GM19023 (cell line): ENCODE data around the gene B3GNT8.
"Not testable (repeated sequence)": the region's sequence is repeated elsewhere in the genome, so short reads cannot be mapped to it uniquely, and the experiment has no call there.

Experiments
- ATAC-seq: cut with Tn5 transposase; IDR thresholded peaks from one replicate; pipeline ENCODE4 v1.9.1; 2021; ENCODE audit warnings: mild to moderate bottlenecking, moderate library complexity; ENCODE audit not compliant: unreplicated experiment

The B3GNT8 gene

DNA sequence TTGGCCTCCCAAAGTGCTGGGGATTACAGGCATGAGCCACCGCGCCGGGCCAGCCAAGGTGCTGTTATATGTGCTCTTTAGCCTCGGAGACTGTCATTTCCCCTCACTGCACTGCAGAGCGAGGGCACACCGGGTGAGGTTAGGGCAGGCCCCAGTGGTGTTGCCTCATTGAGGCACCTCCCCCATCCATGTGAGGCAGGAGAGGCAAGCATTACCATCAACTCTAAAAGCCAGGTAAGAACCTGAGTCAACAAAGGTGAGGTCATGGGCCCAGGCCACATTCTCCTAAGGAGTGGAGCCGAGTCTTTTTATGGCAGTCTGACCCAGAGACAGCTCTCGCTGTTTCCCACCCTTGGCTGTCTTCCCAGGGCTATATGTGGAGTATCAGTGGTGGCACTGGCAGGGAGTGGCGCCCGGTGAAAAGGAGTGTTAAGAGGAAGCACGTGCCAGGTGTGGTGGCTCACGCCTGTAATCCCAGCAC lies 10.9 kb downstream of the B3GNT8 start:
- no peak for ATAC-seq

DNA sequence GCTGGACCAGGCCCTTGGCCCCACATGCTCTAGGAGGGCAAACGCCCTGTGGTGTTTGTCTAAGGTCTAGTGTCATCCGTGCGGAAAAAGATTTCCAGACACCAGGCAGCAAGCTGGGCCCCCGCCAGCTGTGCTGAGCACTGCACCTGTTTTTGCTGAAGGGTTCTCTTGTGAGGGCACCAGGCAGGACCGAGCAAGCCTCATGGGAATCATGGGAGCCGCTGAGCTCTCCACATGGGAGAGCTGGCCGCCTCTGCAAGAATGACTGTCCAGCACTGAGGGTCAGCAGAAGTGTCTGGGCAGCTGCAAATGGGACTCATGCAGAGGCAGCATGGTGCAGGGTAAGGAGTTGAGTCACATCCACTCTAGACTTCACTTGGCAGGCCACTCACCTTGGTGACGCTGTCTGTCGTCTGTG lies 12.0 kb downstream of the B3GNT8 start:
- no peak for ATAC-seq

DNA sequence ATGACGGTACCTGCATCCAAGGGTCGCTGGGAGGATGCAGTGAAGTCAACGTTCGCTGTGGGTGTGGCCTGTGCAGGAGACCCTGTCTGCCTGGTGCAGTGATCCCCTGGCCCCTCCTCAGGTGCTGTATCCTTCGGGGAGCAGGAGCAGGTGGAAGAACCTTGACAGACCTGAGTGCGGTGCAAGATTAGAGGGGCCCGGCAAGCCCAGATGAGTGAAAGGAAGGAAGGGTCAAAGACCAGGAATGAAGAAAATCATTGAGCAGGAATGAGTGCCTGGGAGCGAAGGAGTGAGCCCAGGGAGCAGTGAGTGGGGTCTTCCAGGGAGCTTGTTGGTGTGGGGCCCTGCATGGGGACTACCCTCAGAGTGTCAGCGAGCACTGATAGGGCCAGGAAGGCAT lies 12.7 kb downstream of the B3GNT8 start:
- ATAC-seq = no peak

DNA sequence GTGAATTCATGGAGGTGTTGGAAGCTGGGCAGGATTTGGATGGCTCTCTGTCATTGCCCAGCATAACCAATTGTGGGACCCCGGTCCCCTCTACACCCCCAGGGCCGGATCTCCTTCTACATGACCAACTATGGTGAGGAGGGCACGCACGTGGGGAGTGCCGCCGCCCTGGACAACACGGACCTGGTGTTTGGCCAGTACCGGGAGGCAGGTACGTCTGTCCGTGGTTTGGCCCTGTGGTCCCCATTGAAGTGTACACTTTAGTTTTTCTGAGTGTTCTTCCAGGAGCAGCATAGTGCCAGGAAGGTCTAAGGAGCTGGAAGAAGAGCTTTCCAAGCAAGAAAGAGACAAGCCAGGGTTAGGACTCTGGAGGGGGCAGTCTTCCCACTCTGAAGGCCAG lies 13.2 kb downstream of the B3GNT8 start:
- no peak for ATAC-seq

DNA sequence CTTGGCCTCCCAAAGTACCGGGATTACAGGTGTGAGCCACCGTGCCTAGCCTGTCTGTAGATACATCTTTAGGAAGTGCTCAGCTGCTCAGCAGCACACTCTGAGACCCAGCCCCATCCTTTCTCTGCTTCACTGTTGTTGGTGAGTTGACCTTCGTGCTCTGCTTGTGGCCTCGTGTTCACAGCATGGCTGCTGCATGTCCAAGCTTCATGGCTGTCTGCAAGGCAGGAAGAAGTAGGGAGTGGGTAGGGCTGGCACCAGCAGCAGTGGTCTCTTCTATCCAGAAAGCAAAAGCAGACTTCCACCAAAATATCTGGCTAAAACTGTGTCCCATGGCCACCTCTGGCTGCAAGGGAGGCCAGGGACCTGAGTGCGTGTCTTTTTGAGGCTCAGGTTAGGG lies 14.2 kb downstream of the B3GNT8 start:
- no peak for ATAC-seq

DNA sequence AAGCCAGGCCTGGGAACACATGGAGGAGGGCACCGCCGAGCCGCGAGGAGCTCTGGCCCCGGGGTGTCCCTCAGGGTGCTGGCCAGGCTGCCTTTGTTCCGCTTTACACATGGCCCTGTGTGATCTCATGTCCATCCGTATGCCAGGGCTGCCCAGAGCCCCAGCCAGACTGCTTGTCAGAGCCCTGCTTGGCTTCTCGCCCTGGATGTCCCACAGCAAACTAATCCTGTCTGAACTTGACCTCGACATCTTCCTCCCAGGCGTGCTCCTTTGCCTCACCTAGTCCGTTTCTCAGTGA lies 15.3 kb downstream of the B3GNT8 start:
- no peak for ATAC-seq

DNA sequence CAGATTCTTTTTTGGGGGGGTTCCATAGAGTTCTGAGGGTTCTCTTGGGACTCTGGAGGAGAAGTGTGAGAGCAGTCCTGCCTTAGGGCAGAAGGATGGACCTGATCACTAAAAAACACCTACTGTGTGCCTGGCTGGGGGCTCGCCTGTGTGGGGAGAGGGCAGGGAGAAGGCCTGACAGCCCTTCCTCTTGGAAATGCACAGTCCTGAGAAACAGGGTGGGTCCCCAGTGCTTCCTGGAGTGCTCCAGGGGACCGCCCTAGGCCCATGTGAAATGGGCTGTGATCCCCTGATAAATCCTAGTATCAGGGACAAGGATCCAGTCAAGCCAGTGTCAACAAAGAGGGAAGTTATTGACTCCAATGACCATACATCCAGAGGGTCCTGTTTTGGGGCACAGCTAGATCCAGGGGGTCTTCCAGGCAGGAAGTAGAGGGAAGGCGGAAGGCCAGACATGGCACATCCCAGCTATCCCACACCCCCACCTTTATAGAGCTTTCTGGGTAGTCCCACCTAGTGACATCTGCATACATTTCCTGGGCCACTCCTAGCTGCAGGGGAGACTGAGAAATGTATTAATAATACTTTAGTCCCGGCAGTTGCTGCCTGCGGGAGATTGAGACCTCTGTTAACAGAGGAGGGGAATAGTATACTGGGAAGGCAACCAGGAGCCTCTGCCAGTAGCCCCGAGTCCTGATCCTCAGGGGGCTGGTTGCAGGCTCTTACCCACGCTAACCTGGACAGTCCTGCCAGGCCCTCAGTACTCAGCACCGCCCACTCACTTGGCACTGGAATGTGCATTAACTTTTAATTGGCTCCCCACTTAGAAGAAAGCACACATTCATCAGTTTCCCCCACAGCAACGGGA lies 15.8 kb downstream of the B3GNT8 start:
- ATAC-seq = no peak

DNA sequence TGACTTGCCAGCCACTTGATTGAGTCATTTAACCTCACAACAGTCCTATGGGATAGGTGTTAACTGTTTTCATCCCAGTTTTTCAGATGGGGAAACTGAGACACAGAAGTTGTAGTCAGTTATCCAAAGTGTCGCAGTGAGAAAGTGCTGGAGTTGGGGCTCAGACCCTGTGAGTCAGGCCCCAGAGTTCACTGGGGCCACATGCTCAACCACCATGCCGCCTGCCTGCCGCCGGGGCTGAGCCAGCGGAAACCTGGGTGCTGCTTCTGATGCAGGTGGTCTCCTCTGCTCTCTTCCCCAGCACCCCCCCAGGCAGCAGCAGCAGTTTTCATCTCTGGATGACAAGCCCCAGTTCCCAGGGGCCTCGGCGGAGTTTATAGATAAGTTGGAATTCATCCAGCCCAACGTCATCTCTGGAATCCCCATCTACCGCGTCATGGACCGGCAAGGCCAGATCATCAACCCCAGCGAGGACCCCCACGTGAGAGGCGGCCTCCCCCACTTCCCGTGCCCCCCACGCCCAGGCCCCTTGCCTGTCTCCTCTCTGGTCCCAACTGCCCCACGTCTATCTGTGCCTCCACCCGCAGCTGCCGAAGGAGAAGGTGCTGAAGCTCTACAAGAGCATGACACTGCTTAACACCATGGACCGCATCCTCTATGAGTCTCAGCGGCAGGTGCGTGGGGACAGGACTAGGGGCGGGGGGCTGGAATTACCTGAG lies 16.7 kb downstream of the B3GNT8 start:
- no peak for ATAC-seq

DNA sequence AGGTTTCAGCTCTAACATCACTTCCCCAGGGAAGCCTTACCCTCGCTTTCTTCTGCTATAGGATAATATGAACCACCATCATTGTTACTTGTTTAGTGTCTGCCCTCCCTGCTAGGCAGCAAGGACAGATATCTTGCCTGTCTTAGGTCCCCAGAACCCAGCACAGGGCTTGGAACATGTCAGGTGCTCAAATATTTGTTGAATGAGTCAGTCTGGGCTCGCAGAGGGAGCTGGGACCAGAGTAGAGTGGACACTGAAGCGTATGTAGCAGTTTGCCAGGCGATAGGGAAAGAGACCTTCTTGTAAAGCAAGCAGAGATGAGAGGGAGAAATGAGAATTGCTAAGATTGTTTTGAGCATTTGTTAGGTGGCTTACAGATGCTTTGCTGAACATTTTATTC lies 17.9 kb downstream of the B3GNT8 start:
- no peak for ATAC-seq

DNA sequence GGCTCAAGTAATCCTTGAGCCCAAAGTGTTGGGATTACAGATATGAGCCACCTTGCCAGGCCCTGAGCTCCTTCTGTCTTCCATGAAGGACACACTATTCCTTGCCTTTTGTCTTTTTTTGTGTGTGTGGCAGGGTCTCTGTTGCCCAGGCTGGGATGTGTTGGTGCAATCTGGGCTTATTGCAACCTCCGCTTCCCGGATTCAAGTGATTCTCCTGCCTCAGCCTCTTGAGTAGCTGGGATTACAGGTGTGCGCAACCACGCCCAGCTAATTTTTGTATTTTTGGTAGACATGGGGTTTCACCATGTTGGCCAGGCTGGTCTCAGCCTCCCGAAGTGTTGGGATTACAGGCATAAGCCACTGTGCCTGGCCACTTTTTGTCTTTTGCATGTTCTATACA lies 18.3 kb downstream of the B3GNT8 start:
- not testable (repeated sequence) for ATAC-seq

DNA sequence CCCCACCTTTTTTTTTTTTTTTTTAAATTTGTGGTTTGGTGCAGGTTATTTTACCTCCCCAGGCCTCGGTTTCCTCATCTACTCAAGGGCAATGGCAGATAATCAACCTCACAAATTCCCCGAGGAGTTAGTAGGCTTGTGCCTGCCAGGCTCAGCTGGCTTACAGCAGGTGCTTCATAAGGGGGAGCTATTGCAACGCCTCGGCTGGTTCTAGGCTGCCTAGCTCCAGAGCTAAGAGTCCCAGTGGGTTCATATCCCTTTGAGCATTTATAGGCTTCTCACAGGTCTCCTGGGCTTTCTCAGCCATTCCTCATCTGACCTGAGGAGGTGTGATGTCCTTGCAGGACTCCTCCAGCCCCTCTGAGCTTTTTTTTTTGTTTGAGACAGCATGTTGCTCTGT lies 18.9 kb downstream of the B3GNT8 start:
- ATAC-seq = no peak

DNA sequence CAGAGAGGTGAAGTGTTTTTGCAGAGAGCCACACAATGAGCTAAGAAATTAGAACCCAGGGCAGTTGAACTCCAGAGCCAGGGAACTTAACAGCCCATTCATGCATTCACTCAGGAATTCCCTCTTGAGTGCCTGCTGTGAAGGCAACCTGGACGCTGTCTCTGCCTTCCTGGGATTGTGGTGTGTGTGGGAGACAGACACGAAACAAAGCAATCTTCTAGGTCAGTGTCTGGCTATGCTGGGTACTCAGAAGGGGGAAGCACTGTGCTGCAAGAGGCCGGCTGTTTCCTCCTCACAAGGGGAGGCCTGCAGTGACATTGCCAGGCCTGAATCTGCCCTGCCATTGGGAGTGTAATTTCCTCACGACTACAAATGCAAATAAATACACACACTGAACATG lies 19.9 kb downstream of the B3GNT8 start:
- ATAC-seq = no peak

DNA sequence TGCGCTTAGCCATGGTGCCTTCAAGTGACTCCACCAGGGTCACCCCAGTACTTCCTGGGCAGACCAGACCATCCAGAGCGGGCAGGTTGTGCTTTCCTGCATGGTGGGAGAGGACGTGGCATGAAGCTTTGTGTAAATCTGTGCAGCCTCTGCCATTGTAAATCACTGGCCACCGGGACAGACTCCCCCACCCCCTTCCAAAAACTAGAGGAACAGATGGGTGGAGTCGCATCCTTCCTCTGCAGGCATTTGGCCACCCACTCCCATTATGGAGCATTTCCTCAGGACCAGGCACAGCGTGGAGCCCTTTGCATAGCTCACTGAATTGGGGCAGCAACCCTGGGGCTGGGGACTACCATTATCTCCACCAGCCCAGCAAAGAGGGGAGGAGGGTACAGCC lies 21.4 kb downstream of the B3GNT8 start:
- no peak for ATAC-seq

DNA sequence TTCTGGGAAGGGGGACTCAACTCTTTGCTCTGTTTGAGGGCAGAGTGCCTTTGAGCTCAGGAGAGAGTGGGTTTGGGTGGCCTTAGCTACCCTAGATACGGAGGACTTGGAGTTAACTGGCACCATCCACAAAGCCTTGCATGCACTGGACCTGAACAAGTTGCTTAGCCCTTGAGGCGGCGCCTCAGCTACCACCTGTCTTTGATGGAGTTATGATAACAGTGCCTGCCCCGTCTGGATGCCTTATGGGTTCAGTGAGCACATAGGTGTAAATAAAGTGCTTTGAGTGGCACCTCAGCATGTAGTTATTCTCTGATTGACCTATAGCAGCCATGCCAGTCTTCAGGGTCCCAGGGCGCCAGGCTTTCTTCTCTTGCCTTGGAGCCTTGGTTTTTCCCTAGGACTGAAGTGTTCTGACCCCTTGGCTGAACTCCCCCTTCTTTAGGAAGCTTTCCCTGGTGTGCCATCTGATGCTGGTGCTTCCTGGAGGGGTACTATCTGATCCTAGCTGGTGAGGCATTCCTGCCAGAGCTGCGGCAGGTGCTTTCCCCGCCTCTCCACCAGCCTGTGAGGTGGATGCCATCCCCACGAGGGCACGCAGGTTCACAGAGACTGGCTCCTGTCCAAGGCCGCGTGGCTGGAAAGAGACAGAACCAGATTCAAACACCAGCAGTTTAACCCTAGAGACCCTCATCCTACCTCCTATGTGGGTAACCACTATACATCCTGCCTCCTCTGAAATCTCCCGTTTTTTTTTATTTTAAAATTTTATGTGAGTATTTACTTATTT lies 23.8 kb downstream of the B3GNT8 start:
- no peak for ATAC-seq

DNA sequence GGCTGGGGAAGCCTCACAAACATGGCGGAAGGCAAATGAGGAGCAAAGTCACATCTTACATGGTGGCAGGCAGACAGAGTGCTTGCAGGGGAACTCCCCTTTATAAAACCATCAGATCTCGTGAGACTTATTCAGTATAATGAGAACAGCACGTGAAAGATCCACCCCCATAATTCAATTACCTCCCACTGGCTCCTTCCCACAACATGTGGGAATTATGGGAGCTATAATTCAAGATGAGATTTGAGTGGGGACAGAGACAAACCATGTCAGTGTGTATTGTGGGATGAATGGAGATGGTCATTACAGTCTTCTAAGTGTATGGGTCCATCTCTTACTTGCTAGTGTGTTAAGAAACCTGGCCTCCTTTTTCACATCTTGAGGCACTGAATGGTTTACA lies 25.2 kb downstream of the B3GNT8 start:
- ATAC-seq = no peak

DNA sequence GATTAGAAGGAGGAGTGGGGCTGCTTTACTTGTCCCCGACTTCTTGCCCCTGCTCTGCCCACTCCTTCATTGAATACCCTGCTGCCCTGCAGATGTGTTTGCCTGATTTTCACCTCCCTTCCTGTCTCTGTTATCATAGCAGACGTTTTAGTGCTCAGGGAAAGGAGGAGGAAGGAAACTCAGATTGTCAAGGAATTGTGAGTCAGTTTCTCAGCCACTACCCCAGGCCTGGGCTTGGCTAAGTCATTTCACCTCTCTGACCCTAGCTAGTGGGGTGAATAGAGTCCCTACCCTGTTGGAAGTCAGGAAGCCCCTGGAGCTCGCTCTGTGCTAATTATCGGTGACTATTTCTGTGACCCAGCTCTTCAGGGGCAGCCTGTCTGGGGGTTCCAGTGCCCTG lies 25.7 kb downstream of the B3GNT8 start:
- no peak for ATAC-seq

DNA sequence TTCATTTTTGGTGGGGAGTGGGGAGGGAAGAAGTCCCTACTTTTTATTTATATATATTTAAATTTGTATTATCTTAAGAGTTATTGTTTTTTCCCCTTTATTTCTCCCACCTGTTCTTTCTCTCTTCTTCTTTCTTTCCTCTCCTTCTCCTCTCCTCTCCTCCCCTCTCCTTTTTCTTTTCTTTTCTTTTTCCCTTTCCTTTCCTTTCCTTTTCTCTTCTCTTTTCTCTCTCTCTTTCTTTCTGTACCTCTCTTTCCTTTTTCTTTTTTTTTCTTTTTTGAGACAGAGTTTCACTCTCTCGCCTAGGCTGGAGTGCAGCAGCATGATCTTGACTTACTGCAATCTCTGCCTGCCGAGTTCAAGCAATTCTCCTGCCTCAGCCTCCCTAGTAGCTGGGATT lies 27.6 kb downstream of the B3GNT8 start:
- ATAC-seq = no peak

DNA sequence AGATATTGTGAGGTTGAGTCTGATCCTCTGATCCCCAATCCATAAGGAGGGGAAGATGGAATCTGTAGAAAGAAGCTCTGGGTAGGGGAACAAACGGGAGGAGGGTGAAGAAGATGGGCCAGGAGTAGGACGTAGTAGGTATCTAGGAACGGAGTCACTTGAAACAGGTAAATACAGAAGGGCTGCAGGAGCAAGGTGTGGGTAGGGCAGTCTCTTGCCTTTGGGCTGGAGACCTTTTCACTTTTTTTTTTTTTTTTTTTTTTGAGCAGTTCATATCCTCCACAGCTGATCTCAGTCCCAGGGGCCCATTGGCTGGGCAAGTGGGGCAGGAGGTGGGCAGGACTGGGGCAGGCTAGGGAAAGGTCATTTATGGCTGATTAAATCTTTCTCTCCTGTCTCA lies 28.1 kb downstream of the B3GNT8 start:
- no peak for ATAC-seq

DNA sequence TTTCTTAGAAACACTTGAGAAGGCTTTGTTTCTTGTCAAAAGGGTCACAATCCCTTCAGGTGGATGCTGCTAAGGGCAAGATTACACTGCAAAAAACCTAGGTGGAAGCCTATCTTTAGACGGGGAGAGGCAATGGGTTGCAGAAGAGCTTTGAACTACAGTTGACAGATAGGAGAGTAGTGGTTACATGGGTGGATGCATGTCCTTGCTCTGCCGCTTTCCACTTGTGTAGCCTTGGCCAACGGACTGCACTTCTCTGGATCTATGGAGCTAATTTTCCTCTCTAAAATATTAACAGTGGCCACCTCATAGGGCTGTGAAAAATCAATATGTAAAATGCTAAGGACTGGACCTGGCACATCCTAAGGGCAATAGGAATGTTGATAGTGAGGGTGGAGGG lies 28.6 kb downstream of the B3GNT8 start:
- ATAC-seq = no peak

DNA sequence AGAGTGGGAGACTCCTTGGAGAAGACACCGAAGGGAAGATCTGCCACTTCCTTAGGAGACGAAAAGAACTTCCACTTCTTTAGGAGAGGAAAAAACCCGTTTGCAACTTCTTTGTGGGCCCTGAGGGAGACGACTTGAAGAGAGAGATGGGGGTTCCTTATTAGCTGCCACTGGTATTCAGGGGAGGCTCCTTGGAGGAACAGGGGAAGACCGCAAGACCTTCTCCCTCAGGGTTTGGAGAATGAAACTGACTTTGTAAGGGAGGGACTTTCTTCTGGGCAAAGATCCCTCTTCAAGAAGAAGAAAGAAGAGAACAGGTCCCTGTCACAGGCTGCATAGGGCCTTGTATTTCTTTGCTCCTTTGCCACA lies 29.1 kb downstream of the B3GNT8 start:
- ATAC-seq = no peak

DNA sequence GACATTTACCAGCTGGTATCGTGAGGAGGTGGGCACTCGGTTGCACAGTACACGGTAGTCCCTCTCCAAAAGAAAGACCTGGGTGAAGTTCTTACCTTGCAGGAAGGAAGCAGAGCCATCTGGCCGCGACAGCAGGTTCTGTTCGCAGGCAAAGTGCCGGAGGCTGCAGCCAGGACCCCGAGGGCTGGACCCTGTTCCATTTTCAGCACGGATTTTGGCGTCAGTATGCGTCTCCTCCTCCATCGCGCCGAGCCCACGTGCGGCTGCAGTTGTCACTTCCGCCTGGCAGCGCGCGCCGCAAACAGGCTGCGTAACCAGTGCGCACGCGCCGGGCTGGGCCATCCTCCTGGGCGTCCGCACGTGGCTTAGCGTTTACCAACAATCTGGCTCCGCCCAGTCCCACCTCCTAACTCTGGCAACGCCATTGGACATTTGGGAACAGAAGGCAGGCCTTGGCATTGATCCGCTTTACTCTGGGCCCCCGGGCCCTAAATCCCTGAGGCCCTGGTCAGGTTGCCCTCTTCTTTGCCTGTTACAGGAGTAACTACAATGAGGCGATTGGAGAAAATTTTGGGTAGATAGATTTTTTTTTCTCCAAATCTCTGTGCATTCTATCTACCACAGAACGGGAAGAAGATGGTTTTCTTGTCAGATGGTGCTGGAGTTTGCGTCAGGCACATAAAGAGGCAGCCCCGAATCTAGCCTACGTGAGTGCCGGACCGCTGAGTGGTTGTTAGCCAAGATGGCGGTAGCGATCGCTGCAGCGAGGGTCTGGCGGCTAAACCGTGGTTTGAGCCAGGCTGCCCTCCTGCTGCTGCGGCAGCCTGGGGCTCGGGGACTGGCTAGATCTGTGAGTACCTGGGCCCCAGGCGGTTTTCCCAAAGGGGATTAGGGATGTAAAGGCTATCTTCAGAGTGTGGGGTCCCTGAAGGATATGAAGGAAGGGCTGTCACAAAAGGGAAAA lies 29.8 kb downstream of the B3GNT8 start, which contains the start of the genes BCKDHA and EXOSC5:
Gene BCKDHA, plus strand, starts transcription at position 733 of the 964 bp plus-strand sequence. Its CDS starts 10 bp downstream, at position 743.
Gene EXOSC5, minus strand, starts transcription at position 274 of the 964 bp plus-strand sequence. Its CDS starts 31 bp downstream, at position 243.
- peak; percentile 88 for ATAC-seq
